HG03439 (cell line): ENCODE data around the gene HOXA7.

ENCODE experiments used
- ATAC-seq: cut with Tn5 transposase; IDR thresholded peaks from one replicate; pipeline ENCODE4 v1.9.1; 2021; ENCODE audit warnings: mild to moderate bottlenecking, moderate library complexity; ENCODE audit not compliant: unreplicated experiment

The HOXA7 gene

GRCh38 chr7:27148756-27149641, 7.5 kb downstream of the HOXA7 start:
- no peak for ATAC-seq

- no peak for ATAC-seq
Observed at GRCh38 chr7:27148031-27148755, 8.3 kb downstream of the HOXA7 start.

- ATAC-seq = no peak
Observed at GRCh38 chr7:27147199-27148030, 9.1 kb downstream of the HOXA7 start, which contains the start of gene HOXA6. TSS of gene HOXA6 (minus strand) at chr7:27147774. CDS start at chr7:27147749, 25 bp downstream.

GRCh38 chr7:27146491-27147198, 9.8 kb downstream of the HOXA7 start:
- no peak for ATAC-seq

- no peak for ATAC-seq
Observed at GRCh38 chr7:27145914-27146412, 10.5 kb downstream of the HOXA7 start.

- no peak for ATAC-seq
Observed at GRCh38 chr7:27145165-27145913, 11.1 kb downstream of the HOXA7 start.

- ATAC-seq = no peak
Observed at GRCh38 chr7:27144781-27145164, 11.7 kb downstream of the HOXA7 start.

GRCh38 chr7:27143950-27144780, 12.3 kb downstream of the HOXA7 start:
- no peak for ATAC-seq

- no peak for ATAC-seq
Observed at GRCh38 chr7:27143023-27143949, 13.2 kb downstream of the HOXA7 start, which contains the start of gene HOXA5. TSS of gene HOXA5 (minus strand) at chr7:27143681. CDS start at chr7:27143607, 74 bp downstream.

- no peak for ATAC-seq
Observed at GRCh38 chr7:27142580-27143022, 13.9 kb downstream of the HOXA7 start.

GRCh38 chr7:27141923-27142579, 14.4 kb downstream of the HOXA7 start:
- ATAC-seq = no peak

GRCh38 chr7:27141137-27141922, 15.1 kb downstream of the HOXA7 start:
- no peak for ATAC-seq

GRCh38 chr7:27140126-27140857, 16.2 kb downstream of the HOXA7 start:
- ATAC-seq = no peak

- ATAC-seq = no peak
Observed at GRCh38 chr7:27139334-27140125, 16.9 kb downstream of the HOXA7 start.

GRCh38 chr7:27138985-27139333, 17.5 kb downstream of the HOXA7 start:
- no peak for ATAC-seq
